Activated CD4-positive, alpha-beta T cell treated with anti-CD3 and anti-CD28 coated beads for 36 hours (primary cell): ENCODE measurements around the gene SLC25A34. TPM values are rescaled to one million over a fixed set of nuclear protein-coding genes. Genes with fewer than 3 reads are reported as not detected.
"Not testable (repeated sequence)": the region's sequence is repeated elsewhere in the genome, so short reads cannot be mapped to it uniquely, and the experiment has no call there.

Source experiments
- ATAC-seq: fragments of 200-7000 bp; cut with Tn5 transposase; one replicate; pipeline ENCODE4 v1.10.0; 2021; ENCODE audit warnings: mild to moderate bottlenecking, moderate library complexity
- CTCF ChIA-PET: fragments of 350-600 bp; sonication (Branson Sonifier 250); formaldehyde crosslinking; loops from one replicate; lab custom pipeline; 2021; ENCODE audit warnings: antibody characterized with exemption; lab: Charles Lee
- POLR2A ChIA-PET: fragments of 350-600 bp; sonication (Branson Sonifier 250); formaldehyde crosslinking; loops from one replicate; lab custom pipeline; 2021; ENCODE audit warnings: antibody characterized with exemption, inconsistent platforms; lab: Charles Lee
- DNase-seq: peaks from one replicate; pipeline ENCODE4 v3.0.0-alpha.2; 2020
- H3K27ac Mint-ChIP-seq: one replicate; pipeline ENCODE4 v1.8.0; 2021; ENCODE audit warnings: mixed read lengths
- H3K27me3 Mint-ChIP-seq: one replicate; pipeline ENCODE4 v1.8.0; 2021; ENCODE audit warnings: mixed read lengths
- H3K36me3 Mint-ChIP-seq: one replicate; pipeline ENCODE4 v1.8.0; 2021; ENCODE audit warnings: low read depth, mixed read lengths
- H3K4me1 Mint-ChIP-seq: one replicate; pipeline ENCODE4 v1.8.0; 2021; ENCODE audit warnings: mixed read lengths
- H3K4me3 Mint-ChIP-seq: one replicate; pipeline ENCODE4 v1.8.0; 2021; ENCODE audit warnings: mild to moderate bottlenecking, moderate library complexity, mixed read lengths
- H3K9me3 Mint-ChIP-seq: one replicate; pipeline ENCODE4 v1.8.0; 2021; ENCODE audit warnings: low read depth, mixed read lengths
- intact Hi-C, 2 experiments: fragments of 100-400 bp; cut with DNase I in 1 of 2; cut with micrococcal nuclease in 1 of 2; formaldehyde crosslinking; loops; one replicate each; pipeline versions ENCODE4 v1.14.2 to v1.15.1; 2022 to 2024; cut with DNase I, micrococcal nuclease
- total RNA-seq, 2 experiments: library from RNA; stranded (reverse); gene quantifications; one replicate each; pipeline ENCODE4 v1.2.3, GENCODE V29; 2021

The SLC25A34 gene
- total RNA-seq: under 1 TPM; 0.82 to 0.86 TPM

GRCh38 chr1:15736038-15736891 is at the start of gene SLC25A34:
Gene SLC25A34, plus strand, starts transcription at chr1:15736258. Its CDS starts 228 bp downstream, at chr1:15736486.
- H3K9me3 Mint-ChIP-seq: no peaks in the 10 kb centered on the region
- H3K4me1 Mint-ChIP-seq: peaks cover under 1% of the 10 kb centered on the region
- no peak within 1 kb of the TSS for H3K4me3 Mint-ChIP-seq
- H3K27ac Mint-ChIP-seq: no peak within 1 kb of the TSS
- CTCF ChIA-PET: interaction anchor here (0.5 kb wide), 1 partner anchor 525 kb away, joined by 3 read pairs; no protein-coding TSS in a partner anchor
- H3K36me3 Mint-ChIP-seq: no peaks in the 10 kb centered on the region
- DNase-seq: no peak
- no peaks in the 10 kb centered on the region for H3K27me3 Mint-ChIP-seq
- intact Hi-C loops: no loop called here
- ATAC-seq: peak; percentile 12
- POLR2A ChIA-PET: no interaction called here

- ChIA-PET POLR2A (no interaction called here), CTCF (no interaction called here)
- DNase-seq: no peak
- Mint-ChIP-seq H3K27me3 (no peaks in the 10 kb centered on the region), H3K4me1 (peaks cover 36% of the 10 kb centered on the region), H3K27ac (peak overlapping the region; percentile 32), H3K4me3 (no peak overlapping the region), H3K9me3 (no peaks in the 10 kb centered on the region), H3K36me3 (peaks cover 19% of the 10 kb centered on the region)
- intact Hi-C loops: loop anchor here in 1 of 2 experiments (10.0 kb wide), 1 partner anchor 1983 kb away; the partner anchor contains the start of gene PRDM2
- no peak for ATAC-seq
These were observed 48.6 kb upstream of the SLC25A34 start for GRCh38 chr1:15687446-15687845.

- peaks cover 32% of the 10 kb centered on the region for H3K4me1 Mint-ChIP-seq
- CTCF ChIA-PET: no interaction called here
- no peak overlapping the region for H3K27ac Mint-ChIP-seq
- peaks cover 19% of the 10 kb centered on the region for H3K36me3 Mint-ChIP-seq
- DNase-seq (no peak), ATAC-seq (no peak)
- no peaks in the 10 kb centered on the region for H3K9me3 Mint-ChIP-seq
- intact Hi-C loops: no loop called here
- H3K27me3 Mint-ChIP-seq: no peaks in the 10 kb centered on the region
- POLR2A ChIA-PET: no interaction called here
- H3K4me3 Mint-ChIP-seq: no peak overlapping the region
These were observed 45.7 kb upstream of the SLC25A34 start for GRCh38 chr1:15690317-15690716.

- Mint-ChIP-seq H3K4me3 (no peak overlapping the region), H3K4me1 (peaks cover 24% of the 10 kb centered on the region), H3K27me3 (no peaks in the 10 kb centered on the region), H3K36me3 (peaks cover 13% of the 10 kb centered on the region), H3K9me3 (no peaks in the 10 kb centered on the region), H3K27ac (no peak overlapping the region)
- ChIA-PET POLR2A (interaction anchor here (0.6 kb wide), 2 partner anchors 275 to 281 kb away, joined by 5 to 8 read pairs; no protein-coding TSS in a partner anchor), CTCF (interaction anchor here (0.7 to 1.4 kb wide), 2 partner anchors 12 to 439 kb away, joined by 3 read pairs; no protein-coding TSS in a partner anchor)
- ATAC-seq: no peak
- intact Hi-C loops: no loop called here
- no peak for DNase-seq
These were observed 44.5 kb upstream of the SLC25A34 start for GRCh38 chr1:15691434-15692032.

- ChIA-PET POLR2A (interaction anchor here (0.6 kb wide), 1 partner anchor 280 kb away, joined by 5 read pairs; no protein-coding TSS in a partner anchor), CTCF (interaction anchor here (1.4 kb wide), 1 partner anchor 13 kb away, joined by 3 read pairs; no protein-coding TSS in a partner anchor)
- DNase-seq (no peak), ATAC-seq (no peak)
- Mint-ChIP-seq H3K27me3 (no peaks in the 10 kb centered on the region), H3K36me3 (peaks cover 15% of the 10 kb centered on the region), H3K9me3 (no peaks in the 10 kb centered on the region), H3K27ac (no peak overlapping the region), H3K4me3 (no peak overlapping the region), H3K4me1 (peaks cover 26% of the 10 kb centered on the region)
- intact Hi-C loops: no loop called here
These were observed 43.9 kb upstream of the SLC25A34 start for GRCh38 chr1:15692121-15692682.

GRCh38 chr1:15693371-15693770 is 42.7 kb upstream of the SLC25A34 start:
- POLR2A ChIA-PET: no interaction called here

GRCh38 chr1:15696956-15697521 is 39.0 kb upstream of the SLC25A34 start:
- Mint-ChIP-seq H3K9me3 (no peaks in the 10 kb centered on the region), H3K4me3 (peak overlapping the region; percentile 68), H3K4me1 (peaks cover 17% of the 10 kb centered on the region), H3K36me3 (peaks cover 7% of the 10 kb centered on the region), H3K27me3 (no peaks in the 10 kb centered on the region), H3K27ac (peak overlapping the region; percentile 97)
- ATAC-seq (peak; percentile 94), DNase-seq (peak; percentile 68)
- POLR2A ChIA-PET: interaction anchor here (0.9 to 1.4 kb wide), 3 partner anchors 8 to 94 kb away, joined by 3 to 6 read pairs (median 6); no protein-coding TSS in a partner anchor
- intact Hi-C loops: no loop called here
- CTCF ChIA-PET: interaction anchor here (0.6 to 1.9 kb wide), 8 partner anchors 9 to 373 kb away, joined by 3 to 5 read pairs (median 4); a partner anchor contains a TSS

More at GRCh38 chr1:15693371-15693770, 42.7 kb upstream of the SLC25A34 start:
- DNase-seq (no peak), ATAC-seq (no peak)
- Mint-ChIP-seq H3K27me3 (no peaks in the 10 kb centered on the region), H3K9me3 (no peaks in the 10 kb centered on the region), H3K27ac (peak overlapping the region; percentile 58), H3K36me3 (peaks cover 6% of the 10 kb centered on the region), H3K4me1 (peaks cover 24% of the 10 kb centered on the region), H3K4me3 (no peak overlapping the region)
- CTCF ChIA-PET: interaction anchor here (0.6 kb wide), 1 partner anchor 493 kb away, joined by 4 read pairs; no protein-coding TSS in a partner anchor
- intact Hi-C loops: no loop called here

- Mint-ChIP-seq H3K4me1 (peaks cover 18% of the 10 kb centered on the region), H3K36me3 (peaks cover 7% of the 10 kb centered on the region), H3K4me3 (no peak overlapping the region), H3K27ac (peak overlapping the region; percentile 31), H3K9me3 (no peaks in the 10 kb centered on the region), H3K27me3 (no peaks in the 10 kb centered on the region)
- no peak for DNase-seq
- no peak for ATAC-seq
- intact Hi-C loops: no loop called here
- ChIA-PET POLR2A (no interaction called here), CTCF (interaction anchor here (0.8 to 1.3 kb wide), 5 partner anchors 21 to 112 kb away, joined by 3 to 5 read pairs (median 3); a partner anchor contains a TSS)
These were observed 37.9 kb upstream of the SLC25A34 start for GRCh38 chr1:15698201-15698600.

GRCh38 chr1:15699321-15699720 is 36.7 kb upstream of the SLC25A34 start:
- DNase-seq, POLR2A ChIA-PET, CTCF ChIA-PET, H3K9me3 Mint-ChIP-seq, intact Hi-C loops, H3K36me3 Mint-ChIP-seq, ATAC-seq, H3K27ac Mint-ChIP-seq, H3K27me3 Mint-ChIP-seq, H3K4me3 Mint-ChIP-seq: not testable (repeated sequence)
- H3K4me1 Mint-ChIP-seq: peaks cover 25% of the 10 kb centered on the region

- Mint-ChIP-seq H3K9me3 (no peaks in the 10 kb centered on the region), H3K27ac (peak overlapping the region; percentile 58), H3K27me3 (no peaks in the 10 kb centered on the region), H3K4me3 (no peak overlapping the region), H3K4me1 (peaks cover 25% of the 10 kb centered on the region), H3K36me3 (peaks cover 11% of the 10 kb centered on the region)
- DNase-seq: no peak
- intact Hi-C loops: no loop called here
- no peak for ATAC-seq
- POLR2A ChIA-PET: no interaction called here
- CTCF ChIA-PET: no interaction called here
These were observed 35.5 kb upstream of the SLC25A34 start for GRCh38 chr1:15700508-15700907.

- CTCF ChIA-PET: no interaction called here
- Mint-ChIP-seq H3K27me3 (no peaks in the 10 kb centered on the region), H3K9me3 (no peaks in the 10 kb centered on the region), H3K36me3 (peaks cover 15% of the 10 kb centered on the region), H3K27ac (no peak overlapping the region), H3K4me3 (no peak overlapping the region), H3K4me1 (peaks cover 20% of the 10 kb centered on the region)
- no peak for ATAC-seq
- DNase-seq: no peak
- intact Hi-C loops: no loop called here
- POLR2A ChIA-PET: no interaction called here
These were observed 34.3 kb upstream of the SLC25A34 start for GRCh38 chr1:15701784-15702183.
